ENCODE measurements around the gene CADM4.

DNA sequence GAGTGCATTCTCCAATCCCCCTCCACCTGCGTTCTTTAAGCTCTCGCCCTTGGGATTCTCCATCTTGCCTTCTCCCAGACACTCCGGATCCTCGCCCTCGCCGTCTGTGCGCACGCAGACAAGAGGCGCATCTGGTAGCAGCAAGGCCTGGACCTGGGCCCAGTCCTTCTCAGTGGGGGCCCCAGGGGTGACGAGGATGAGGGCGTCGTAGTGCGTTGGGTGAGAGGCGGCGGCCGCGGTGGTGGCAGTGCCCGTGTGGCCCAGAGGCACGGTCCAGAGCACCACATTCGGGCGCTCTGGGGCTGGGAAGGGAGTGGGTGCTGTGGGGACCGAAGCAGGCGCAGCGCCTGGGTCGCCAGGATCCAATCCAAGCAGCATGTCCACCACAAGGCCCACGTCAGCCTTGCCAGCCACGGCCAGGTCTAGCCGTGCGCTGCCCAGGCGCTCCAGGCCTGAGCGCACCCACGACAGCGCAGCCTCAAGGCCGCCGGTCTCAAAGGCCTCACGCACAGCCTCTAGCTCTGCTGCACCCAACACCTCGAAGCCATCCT, 46.8 kb downstream of the CADM4 start:
- TF ChIP-seq, protein P1, sequence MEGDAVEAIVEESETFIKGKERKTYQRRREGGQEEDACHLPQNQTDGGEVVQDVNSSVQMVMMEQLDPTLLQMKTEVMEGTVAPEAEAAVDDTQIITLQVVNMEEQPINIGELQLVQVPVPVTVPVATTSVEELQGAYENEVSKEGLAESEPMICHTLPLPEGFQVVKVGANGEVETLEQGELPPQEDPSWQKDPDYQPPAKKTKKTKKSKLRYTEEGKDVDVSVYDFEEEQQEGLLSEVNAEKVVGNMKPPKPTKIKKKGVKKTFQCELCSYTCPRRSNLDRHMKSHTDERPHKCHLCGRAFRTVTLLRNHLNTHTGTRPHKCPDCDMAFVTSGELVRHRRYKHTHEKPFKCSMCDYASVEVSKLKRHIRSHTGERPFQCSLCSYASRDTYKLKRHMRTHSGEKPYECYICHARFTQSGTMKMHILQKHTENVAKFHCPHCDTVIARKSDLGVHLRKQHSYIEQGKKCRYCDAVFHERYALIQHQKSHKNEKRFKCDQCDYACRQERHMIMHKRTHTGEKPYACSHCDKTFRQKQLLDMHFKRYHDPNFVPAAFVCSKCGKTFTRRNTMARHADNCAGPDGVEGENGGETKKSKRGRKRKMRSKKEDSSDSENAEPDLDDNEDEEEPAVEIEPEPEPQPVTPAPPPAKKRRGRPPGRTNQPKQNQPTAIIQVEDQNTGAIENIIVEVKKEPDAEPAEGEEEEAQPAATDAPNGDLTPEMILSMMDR (IDR thresholded peaks at IDR 0.05 in 2 of 3, conservative IDR thresholded peaks at IDR 0.05 in 1 of 3; ENCODE audit: control insufficient read depth in 2 of 3, extremely low read depth in 1 of 3, insufficient read depth in 1 of 3, low read depth in 3 of 3, low read length in 3 of 3): no peak
- TF ChIP-seq POLR2AphosphoS2 (IDR thresholded peaks at IDR 0.05; ENCODE audit: low read depth, low read length) (no peak), RFX5 (IDR thresholded peaks at IDR 0.05; ENCODE audit: low read depth, low read length) (no peak), GABPA (IDR thresholded peaks at IDR 0.05; ENCODE audit: low read depth) (no peak), SP1 (IDR thresholded peaks at IDR 0.05; ENCODE audit: low read depth, low read length) (no peak), NFYA (IDR thresholded peaks at IDR 0.05; ENCODE audit: borderline replicate concordance, low read depth, low read length) (no peak), JUND (IDR thresholded peaks at IDR 0.05; ENCODE audit: low read depth, low read length) (no peak), TCF7 (IDR thresholded peaks at IDR 0.05; ENCODE audit: borderline replicate concordance) (no peak), JUNB (IDR thresholded peaks at IDR 0.05) (no peak), YY1 (IDR thresholded peaks at IDR 0.05; ENCODE audit: low read depth, low read length) (no peak), POLR2AphosphoS5 (IDR thresholded peaks at IDR 0.05; ENCODE audit: low read length) (no peak)
- TF ChIP-seq, protein P2, sequence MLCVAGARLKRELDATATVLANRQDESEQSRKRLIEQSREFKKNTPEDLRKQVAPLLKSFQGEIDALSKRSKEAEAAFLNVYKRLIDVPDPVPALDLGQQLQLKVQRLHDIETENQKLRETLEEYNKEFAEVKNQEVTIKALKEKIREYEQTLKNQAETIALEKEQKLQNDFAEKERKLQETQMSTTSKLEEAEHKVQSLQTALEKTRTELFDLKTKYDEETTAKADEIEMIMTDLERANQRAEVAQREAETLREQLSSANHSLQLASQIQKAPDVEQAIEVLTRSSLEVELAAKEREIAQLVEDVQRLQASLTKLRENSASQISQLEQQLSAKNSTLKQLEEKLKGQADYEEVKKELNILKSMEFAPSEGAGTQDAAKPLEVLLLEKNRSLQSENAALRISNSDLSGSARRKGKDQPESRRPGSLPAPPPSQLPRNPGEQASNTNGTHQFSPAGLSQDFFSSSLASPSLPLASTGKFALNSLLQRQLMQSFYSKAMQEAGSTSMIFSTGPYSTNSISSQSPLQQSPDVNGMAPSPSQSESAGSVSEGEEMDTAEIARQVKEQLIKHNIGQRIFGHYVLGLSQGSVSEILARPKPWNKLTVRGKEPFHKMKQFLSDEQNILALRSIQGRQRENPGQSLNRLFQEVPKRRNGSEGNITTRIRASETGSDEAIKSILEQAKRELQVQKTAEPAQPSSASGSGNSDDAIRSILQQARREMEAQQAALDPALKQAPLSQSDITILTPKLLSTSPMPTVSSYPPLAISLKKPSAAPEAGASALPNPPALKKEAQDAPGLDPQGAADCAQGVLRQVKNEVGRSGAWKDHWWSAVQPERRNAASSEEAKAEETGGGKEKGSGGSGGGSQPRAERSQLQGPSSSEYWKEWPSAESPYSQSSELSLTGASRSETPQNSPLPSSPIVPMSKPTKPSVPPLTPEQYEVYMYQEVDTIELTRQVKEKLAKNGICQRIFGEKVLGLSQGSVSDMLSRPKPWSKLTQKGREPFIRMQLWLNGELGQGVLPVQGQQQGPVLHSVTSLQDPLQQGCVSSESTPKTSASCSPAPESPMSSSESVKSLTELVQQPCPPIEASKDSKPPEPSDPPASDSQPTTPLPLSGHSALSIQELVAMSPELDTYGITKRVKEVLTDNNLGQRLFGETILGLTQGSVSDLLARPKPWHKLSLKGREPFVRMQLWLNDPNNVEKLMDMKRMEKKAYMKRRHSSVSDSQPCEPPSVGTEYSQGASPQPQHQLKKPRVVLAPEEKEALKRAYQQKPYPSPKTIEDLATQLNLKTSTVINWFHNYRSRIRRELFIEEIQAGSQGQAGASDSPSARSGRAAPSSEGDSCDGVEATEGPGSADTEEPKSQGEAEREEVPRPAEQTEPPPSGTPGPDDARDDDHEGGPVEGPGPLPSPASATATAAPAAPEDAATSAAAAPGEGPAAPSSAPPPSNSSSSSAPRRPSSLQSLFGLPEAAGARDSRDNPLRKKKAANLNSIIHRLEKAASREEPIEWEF (IDR thresholded peaks at IDR 0.05; ENCODE audit: insufficient replicate concordance, low read depth, low read length): no peak
- TF ChIP-seq, protein P3, sequence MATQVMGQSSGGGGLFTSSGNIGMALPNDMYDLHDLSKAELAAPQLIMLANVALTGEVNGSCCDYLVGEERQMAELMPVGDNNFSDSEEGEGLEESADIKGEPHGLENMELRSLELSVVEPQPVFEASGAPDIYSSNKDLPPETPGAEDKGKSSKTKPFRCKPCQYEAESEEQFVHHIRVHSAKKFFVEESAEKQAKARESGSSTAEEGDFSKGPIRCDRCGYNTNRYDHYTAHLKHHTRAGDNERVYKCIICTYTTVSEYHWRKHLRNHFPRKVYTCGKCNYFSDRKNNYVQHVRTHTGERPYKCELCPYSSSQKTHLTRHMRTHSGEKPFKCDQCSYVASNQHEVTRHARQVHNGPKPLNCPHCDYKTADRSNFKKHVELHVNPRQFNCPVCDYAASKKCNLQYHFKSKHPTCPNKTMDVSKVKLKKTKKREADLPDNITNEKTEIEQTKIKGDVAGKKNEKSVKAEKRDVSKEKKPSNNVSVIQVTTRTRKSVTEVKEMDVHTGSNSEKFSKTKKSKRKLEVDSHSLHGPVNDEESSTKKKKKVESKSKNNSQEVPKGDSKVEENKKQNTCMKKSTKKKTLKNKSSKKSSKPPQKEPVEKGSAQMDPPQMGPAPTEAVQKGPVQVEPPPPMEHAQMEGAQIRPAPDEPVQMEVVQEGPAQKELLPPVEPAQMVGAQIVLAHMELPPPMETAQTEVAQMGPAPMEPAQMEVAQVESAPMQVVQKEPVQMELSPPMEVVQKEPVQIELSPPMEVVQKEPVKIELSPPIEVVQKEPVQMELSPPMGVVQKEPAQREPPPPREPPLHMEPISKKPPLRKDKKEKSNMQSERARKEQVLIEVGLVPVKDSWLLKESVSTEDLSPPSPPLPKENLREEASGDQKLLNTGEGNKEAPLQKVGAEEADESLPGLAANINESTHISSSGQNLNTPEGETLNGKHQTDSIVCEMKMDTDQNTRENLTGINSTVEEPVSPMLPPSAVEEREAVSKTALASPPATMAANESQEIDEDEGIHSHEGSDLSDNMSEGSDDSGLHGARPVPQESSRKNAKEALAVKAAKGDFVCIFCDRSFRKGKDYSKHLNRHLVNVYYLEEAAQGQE (IDR thresholded peaks at IDR 0.05; ENCODE audit: low read depth, low read length): no peak
- TF ChIP-seq, protein P4, sequence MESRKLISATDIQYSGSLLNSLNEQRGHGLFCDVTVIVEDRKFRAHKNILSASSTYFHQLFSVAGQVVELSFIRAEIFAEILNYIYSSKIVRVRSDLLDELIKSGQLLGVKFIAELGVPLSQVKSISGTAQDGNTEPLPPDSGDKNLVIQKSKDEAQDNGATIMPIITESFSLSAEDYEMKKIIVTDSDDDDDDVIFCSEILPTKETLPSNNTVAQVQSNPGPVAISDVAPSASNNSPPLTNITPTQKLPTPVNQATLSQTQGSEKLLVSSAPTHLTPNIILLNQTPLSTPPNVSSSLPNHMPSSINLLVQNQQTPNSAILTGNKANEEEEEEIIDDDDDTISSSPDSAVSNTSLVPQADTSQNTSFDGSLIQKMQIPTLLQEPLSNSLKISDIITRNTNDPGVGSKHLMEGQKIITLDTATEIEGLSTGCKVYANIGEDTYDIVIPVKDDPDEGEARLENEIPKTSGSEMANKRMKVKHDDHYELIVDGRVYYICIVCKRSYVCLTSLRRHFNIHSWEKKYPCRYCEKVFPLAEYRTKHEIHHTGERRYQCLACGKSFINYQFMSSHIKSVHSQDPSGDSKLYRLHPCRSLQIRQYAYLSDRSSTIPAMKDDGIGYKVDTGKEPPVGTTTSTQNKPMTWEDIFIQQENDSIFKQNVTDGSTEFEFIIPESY (IDR thresholded peaks at IDR 0.05): no peak
